Measurements from ENCODE around the gene SEC24C. TPM values are rescaled to one million over a fixed set of nuclear protein-coding genes. Genes with fewer than 3 reads are reported as not detected.

Gene SEC24C
- total RNA-seq, 1 experiment from 2014 or later: 74.9 TPM

DNA sequence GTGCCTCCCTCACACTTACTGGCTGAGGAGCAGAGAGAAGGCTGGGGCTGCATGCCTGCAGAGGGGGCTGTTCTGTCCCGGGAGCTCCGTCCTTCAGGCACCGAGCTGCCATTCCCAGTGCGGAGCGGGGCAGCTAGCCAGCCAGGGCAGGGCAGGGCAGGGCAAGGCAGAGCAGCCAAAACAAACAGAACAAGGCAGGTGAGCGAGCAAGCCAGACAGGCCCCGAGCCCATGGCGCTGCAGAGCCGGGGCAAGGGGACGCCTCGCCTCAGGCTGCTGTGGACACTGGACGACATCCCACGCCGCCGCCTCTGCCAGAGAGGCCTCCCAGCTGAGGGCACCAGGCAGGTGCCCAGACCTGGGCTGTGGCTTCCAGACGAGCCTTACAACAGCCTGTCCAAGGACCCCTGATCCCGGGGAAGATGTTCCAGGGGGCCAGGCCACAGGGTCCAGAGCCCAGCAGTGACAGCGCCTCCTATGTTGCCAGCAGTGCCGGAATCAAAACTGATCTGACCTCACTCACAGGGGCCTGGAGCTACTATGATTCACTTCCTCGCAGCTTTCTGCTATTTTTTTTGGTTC lies 75.4 kb downstream of the SEC24C start:
- Histone ChIP-seq H3K4me3 (ENCODE audit: low read depth, low read length, poor library complexity, severe bottlenecking) (no peak overlapping the region), H3K27ac (ENCODE audit: low read depth, low read length, poor library complexity, severe bottlenecking) (no peak overlapping the region), H3K27me3 (replicated peaks; ENCODE audit: insufficient read depth, low read depth, low read length, poor library complexity) (no peaks in the 10 kb centered on the region), H3K36me3 (ENCODE audit: insufficient read depth, low read length, poor library complexity, severe bottlenecking) (peaks cover 8% of the 10 kb centered on the region), H3K4me1 (ENCODE audit: insufficient read depth, low read length, poor library complexity, severe bottlenecking) (no peaks in the 10 kb centered on the region), H3K9me3 (ENCODE audit: low read depth, low read length, poor library complexity, severe bottlenecking) (no peaks in the 10 kb centered on the region)
- intact Hi-C loops (cut with micrococcal nuclease; ENCODE audit: unreplicated experiment): no loop called here
- ChIA-PET CTCF (no interaction called here), POLR2A (ENCODE audit: low non-redundant PET) (no interaction called here)
- no TSS peak for BruUV-seq (replicated peaks)
- TF ChIP-seq, protein P1, sequence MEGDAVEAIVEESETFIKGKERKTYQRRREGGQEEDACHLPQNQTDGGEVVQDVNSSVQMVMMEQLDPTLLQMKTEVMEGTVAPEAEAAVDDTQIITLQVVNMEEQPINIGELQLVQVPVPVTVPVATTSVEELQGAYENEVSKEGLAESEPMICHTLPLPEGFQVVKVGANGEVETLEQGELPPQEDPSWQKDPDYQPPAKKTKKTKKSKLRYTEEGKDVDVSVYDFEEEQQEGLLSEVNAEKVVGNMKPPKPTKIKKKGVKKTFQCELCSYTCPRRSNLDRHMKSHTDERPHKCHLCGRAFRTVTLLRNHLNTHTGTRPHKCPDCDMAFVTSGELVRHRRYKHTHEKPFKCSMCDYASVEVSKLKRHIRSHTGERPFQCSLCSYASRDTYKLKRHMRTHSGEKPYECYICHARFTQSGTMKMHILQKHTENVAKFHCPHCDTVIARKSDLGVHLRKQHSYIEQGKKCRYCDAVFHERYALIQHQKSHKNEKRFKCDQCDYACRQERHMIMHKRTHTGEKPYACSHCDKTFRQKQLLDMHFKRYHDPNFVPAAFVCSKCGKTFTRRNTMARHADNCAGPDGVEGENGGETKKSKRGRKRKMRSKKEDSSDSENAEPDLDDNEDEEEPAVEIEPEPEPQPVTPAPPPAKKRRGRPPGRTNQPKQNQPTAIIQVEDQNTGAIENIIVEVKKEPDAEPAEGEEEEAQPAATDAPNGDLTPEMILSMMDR (conservative IDR thresholded peaks at IDR 0.05; ENCODE audit: low read depth, low read length): no peak
- no peak for TF ChIP-seq EZH2 (IDR thresholded peaks at IDR 0.05; ENCODE audit: borderline replicate concordance, low read depth, low read length, poor library complexity, severe bottlenecking)
- DNase-seq (ENCODE audit: low spot score): no peak

Other genes starting within 250 kb of the SEC24C start
- 57.8 and 60.2 TPM in 2 replicates for gene PPP3CB, start 248.3 kb upstream of the SEC24C start, total RNA-seq (2021)
- gene USP54, start 153.0 kb upstream of the SEC24C start, total RNA-seq (2021): 35.4 and 35.9 TPM in 2 replicates
- gene MYOZ1, start 102.9 kb upstream of the SEC24C start, total RNA-seq (2021): 0.19 TPM in 1 of 2 replicates, not detected in the other
- 0.06 TPM in 1 of 2 replicates, not detected in the other for gene SYNPO2L, start 88.3 kb upstream of the SEC24C start, total RNA-seq (2021)
- gene AGAP5, start 46.3 kb upstream of the SEC24C start, total RNA-seq (2021): 5.7 and 6.4 TPM in 2 replicates
- 37.5 and 37.7 TPM in 2 replicates for gene CHCHD1, start 37.7 kb downstream of the SEC24C start, total RNA-seq (2021)
- 71.3 and 81.1 TPM in 2 replicates for gene ZSWIM8, start 41.2 kb downstream of the SEC24C start, total RNA-seq (2021)
- gene NDST2, start 67.2 kb downstream of the SEC24C start, total RNA-seq (2021): 23.1 and 28.9 TPM in 2 replicates
- 32.7 and 40.3 TPM in 2 replicates for gene CAMK2G, start 130.2 kb downstream of the SEC24C start, total RNA-seq (2021)
- 6.9 and 8.3 TPM in 2 replicates for gene PLAU, start 166.8 kb downstream of the SEC24C start, total RNA-seq (2021)